ENCODE data around the gene FAM240A. TPM values are rescaled to one million over a fixed set of nuclear protein-coding genes. Genes with fewer than 3 reads are reported as not detected.

FAM240A gene
- total RNA-seq, 1 donor from 2014 or later, result not detected

- DNase-seq (ENCODE audit: low spot score), result no peak
Measured at GRCh38 chr3:46674031-46674845, 61.9 kb downstream of the FAM240A start.

GRCh38 chr3:46675426-46675825 lies 63.1 kb downstream of the FAM240A start:
- no peak for DNase-seq (ENCODE audit: low spot score)

Other genes starting within 250 kb of the FAM240A start
- gene CCR5, start 241.6 kb upstream of the FAM240A start, total RNA-seq, result 3.9 TPM
- gene CCRL2, start 205.3 kb upstream of the FAM240A start, total RNA-seq, result 9.1 TPM
- gene LTF, start 147.6 kb upstream of the FAM240A start, total RNA-seq, result 0.83 TPM
- gene RTP3, start 114.5 kb upstream of the FAM240A start, total RNA-seq, result not detected
- 1.9 TPM for gene LRRC2, start 46.2 kb upstream of the FAM240A start, total RNA-seq
- gene ALS2CL, start 81.2 kb downstream of the FAM240A start, total RNA-seq, result 43.8 TPM
- gene TMIE, start 88.9 kb downstream of the FAM240A start, total RNA-seq, result 0.29 TPM
- gene PRSS50, start 105.3 kb downstream of the FAM240A start, total RNA-seq, result 0.17 TPM

All from mucosa of gallbladder (tissue), 1 donor.